HG03159 (cell line): ENCODE measurements around the gene IL21R.
"Not testable (repeated sequence)": the region's sequence is repeated elsewhere in the genome, so short reads cannot be mapped to it uniquely, and the experiment has no call there.

ENCODE experiments used
- ATAC-seq: cut with Tn5 transposase; IDR thresholded peaks from one replicate; pipeline ENCODE4 v1.9.1; 2021; ENCODE audit warnings: mild to moderate bottlenecking, moderate library complexity; ENCODE audit not compliant: unreplicated experiment

IL21R gene

GRCh38 chr16:27400751-27401620 lies 988 bp upstream of the IL21R start:
- ATAC-seq: no peak

DNA sequence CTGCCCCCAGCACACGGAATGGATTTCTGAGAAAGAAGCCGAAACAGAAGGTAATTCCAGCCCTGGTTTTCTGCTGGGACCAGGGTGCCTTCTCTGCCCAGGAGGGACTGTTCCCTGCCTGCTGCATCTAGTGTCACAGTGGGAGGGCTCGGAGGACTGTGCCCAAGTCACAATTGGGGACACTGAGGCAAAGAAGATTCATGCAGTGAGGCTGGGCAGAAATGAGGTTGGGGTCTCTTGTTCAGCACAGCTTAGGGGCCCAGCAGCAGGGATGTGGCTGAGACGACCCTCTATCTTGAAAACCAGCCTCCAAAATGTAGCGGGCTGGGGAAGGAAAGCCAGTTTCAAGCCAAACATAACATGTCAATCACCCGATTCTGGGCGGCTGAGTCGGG lies 592 bp downstream of the IL21R start:
- no peak for ATAC-seq

DNA sequence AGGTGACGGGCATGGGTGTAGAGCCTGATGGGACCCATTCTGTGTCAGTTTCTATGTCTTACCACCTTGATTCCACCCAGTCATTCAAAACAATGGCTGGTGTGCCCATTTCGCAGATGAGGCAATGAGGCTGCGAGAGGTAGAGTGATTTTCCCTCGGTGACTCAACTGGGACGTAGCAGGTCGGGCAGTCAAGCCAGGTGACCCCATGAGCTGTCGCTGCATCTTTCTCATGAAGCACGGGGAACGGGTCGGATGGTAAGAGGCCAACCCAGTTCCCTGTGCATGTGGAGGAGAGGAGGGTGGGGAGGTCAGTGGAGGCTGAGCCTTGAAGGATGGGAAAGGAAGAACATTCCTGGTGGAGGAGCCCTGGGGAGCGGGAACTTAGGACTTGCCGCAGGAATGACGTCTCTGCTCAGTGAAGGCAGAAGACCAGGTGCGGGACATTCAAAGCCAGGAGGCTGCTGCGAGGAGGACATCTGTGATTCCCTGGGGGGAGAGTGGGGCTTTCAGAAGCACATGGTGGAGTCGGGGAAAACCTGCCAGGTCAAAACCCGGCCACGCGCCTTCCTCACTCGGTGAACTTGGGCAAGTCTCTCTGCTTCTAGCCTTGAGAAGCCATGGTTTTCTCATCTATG lies 1.1 kb downstream of the IL21R start:
- no peak for ATAC-seq

- no peak for ATAC-seq
Observed at GRCh38 chr16:27403601-27403992, 1.6 kb downstream of the IL21R start.

DNA sequence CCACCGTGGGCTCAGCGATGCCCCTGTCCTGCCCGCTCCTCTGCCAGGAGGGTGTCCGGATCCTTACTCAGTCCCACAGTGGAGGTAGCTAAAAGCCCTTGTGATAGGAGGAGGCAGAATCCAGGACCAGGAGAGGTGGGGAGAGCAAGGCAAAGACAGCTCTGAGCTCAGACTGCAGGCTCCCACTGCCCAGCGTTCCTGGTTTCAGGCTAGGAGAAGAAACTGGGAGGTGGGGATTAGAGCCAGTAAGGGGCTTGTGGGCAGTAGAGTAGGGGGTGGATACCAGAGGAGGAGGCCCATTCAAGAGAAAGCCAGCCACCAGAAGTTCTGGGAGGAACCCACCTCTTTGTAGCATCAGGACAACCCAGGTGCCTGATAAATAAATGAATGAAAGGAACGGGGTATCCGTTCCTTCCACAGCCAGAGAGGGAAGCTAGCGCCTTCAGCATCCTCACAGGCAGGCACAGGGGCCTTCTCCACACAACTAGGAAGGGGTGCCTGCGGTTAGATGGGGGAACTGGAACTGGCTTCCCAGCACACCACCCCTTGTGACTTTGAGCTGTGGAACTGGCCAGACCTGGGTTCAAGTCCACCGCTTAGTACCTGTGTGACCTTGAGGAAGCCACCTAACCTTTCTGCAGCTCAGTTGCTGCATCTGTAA lies 2.3 kb downstream of the IL21R start:
- ATAC-seq: no peak

- no peak for ATAC-seq
Observed at GRCh38 chr16:27405546-27406451, 3.8 kb downstream of the IL21R start.

- ATAC-seq: no peak
Observed at GRCh38 chr16:27406511-27407128, 4.6 kb downstream of the IL21R start.

DNA sequence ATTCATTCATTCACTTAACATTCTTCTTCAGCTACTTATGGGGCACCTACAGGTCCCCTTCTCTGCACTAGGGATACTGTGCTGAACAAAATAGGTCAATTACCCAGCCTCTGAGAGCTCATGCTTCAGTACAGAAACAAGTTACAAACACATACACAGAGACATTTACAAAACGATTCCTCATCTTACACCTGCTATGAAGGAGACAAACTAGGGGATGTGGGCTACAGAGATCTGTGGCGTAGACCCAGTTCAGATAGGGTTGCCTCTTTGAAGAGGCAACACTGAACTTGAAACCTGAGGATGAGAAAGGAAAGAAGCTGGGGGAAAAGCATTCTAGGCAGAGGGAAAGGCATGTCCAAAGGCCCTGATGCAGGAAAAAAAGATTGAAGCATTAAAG lies 5.2 kb downstream of the IL21R start:
- no peak for ATAC-seq

DNA sequence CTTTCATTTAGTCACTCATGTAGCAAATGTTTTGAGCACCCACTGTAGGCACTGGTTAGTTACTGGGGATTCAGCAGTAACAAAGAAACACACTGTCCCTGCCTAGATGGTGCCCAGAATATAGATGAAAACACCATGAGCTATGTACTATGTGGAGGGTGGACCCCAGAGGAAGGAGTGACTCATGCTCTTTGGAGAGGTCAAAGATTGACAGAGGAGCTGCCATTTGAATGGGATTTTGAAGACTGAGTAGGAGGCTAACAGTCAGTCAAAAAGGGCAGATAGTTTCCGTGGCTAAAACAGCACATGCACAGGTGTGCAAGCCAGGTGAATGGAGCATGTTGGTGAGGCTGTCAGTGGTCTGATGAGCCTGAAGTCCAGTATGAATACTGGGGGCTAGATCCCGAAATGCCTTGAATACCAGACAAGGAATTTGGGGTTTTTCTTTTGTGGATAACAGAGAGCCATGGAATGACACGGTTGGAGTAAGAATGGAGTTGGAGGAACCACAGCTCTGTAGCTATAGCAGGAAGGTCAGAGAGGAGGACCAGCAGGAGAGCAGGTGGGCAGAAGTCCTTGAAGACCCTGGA lies 6.1 kb downstream of the IL21R start:
- ATAC-seq: peak; percentile 53

DNA sequence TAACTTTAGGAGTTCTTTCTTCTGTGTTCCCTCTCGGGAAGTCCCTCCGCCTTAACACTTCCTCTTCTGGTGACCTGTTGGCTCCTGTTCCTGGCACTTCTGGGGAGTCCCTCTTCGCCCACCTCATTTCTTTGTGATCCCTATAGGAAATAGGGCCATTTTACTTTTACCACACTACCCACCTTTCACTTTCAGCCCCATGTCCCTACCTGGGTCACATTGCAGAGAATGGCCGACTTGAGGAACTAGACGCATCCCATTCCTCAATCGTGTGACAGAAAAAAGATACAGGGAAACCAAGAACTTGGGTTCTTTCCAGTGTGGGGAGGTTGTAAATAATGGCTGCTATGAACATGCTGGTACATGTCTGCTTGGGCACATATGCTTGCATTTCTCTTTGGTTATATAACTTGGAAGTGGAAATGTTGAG lies 6.6 kb downstream of the IL21R start:
- ATAC-seq: no peak

DNA sequence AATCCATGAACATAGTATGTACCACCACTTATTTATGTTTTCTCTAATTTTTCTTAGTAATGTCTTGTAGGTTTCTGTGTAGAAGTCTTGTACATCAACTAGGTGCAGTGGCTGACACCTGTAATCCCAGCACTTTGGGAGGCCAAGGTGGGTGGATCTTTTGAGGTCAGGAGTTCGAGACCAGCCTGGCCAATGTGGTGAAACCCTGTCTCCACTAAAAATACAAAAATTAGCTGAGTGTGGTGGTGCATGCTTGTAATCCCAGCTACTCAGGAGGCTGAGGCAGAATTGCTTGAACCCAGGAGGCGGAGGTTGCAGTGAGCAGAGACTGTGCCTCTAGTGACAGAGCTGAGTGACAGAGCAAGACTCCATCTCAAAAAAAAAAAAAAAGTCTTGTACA lies 8.0 kb downstream of the IL21R start:
- not testable (repeated sequence) for ATAC-seq

- ATAC-seq: no peak
Observed at GRCh38 chr16:27410761-27411160, 8.8 kb downstream of the IL21R start.

- ATAC-seq: no peak
Observed at GRCh38 chr16:27413956-27414355, 12.0 kb downstream of the IL21R start.

DNA sequence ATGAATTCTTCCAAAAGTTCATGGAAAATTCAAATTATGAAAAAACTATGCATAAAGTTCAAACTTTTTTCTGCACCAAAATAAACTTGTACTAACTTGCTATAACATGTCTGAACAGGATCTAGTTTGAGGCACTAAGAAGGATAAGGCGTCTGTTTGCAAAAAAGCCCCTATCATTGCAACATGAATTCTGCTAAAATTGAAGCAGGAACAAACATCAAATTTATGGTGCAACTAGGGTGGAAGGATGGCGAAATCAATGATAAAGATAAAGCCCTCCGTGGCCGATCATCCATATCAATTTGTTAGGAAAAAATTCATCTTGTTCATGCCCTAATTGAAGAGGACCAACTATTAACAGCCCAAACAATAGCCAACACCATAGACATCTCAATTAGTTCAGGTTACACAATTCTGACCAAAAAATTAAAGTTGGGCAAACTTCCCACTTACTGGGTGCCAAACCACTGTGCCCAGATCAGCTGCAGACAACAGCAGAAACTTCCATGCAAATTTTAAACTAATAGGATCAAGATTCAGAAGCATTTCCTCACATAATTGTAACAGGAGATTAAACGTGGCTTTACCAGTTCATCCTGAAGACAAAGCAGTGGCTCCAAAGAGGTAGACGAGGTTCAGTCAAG lies 12.9 kb downstream of the IL21R start:
- no peak for ATAC-seq

DNA sequence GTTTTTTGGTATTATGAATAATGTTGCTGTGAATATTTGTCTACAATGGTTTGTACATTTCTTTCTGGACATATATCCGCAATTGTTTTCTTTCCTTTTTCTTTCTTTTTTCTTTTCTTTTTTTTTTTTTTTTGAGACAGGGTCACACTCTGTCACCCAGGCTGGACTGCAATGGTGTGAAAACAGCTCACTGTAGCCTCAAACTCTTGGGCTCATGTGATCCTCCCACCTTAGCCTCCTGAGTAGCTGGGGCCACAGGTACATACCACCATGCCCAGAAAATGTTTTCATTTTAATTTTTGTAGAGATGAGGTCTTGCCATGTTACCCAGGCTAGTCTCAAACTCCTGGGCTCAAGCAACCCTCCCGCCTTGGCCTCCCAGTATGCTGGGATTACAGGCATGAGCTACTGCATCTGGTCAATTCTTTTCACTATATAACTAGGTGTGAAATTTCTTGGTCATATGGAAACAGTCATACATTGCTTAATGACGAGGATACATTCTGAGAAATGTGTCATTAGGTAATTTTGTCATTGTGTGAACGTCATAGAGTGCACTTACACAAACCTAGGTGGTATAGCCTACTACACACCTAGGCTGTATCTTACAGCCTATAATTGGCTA lies 15.2 kb downstream of the IL21R start:
- no peak for ATAC-seq

GRCh38 chr16:27421961-27422740 lies 20.2 kb downstream of the IL21R start:
- ATAC-seq: no peak

DNA sequence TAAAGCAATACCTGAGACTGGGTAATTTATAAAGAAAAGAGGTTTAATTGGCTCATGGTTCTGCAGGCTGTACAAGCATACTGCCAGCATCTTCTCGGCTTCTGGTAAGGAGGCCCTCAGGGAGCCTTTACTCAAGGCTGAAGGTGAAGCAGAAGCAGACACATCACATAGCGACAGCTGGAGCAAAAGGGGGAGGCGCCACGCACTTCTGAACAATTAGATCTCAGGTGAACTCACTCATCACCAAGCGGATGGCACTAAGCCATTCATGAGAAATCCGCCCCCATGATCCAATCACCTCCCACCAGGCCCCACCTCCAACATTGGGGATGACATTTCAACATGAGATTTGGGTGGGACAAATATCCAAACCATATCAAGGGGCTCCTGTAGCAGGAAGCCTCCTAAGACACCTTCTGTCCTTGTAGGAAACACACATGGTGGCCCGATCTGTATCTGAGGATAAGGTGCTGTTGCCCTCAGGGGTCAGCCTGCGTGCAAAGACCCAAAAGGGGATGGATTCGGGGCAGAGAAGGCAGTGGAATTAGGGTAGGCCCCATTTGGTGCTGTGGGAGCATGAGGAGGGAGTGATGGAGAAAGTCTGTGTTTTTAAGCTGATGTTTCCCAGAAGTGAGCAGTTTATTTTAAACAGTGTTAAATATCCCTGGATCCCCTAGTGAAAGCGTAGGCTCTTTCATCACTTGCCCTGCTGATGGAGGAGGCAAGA lies 23.0 kb downstream of the IL21R start:
- ATAC-seq: no peak

DNA sequence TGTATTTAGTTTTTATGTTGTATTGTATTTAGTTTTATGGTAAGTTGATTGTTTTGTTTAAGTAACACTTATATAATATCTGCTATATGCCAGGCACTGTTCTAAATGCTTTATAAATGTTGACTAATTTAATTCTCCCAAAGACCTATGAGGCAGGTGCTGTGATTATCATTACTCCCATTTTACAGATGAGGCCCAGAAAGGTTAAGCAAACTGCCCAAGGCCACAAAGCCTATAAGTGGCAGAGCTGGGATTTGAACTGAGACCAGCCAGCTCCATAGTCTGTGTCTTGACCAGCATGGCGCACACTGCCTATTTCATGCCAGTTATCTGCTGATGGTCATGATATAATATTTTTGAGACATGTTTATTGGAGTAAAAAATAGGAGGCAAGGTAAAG lies 24.0 kb downstream of the IL21R start:
- ATAC-seq: no peak
